K562 (cell line): ENCODE data around the gene PAXIP1. TPM values are rescaled to one million over a fixed set of nuclear protein-coding genes. Genes with fewer than 3 reads are reported as not detected.

ENCODE experiments used
- ATF7 ChIP-seq: fragments of 450-650 bp; IDR thresholded peaks from 2 replicates; pipeline ENCODE4 v1.7.1; 2014; ENCODE audit warnings: mild to moderate bottlenecking, moderate library complexity
- BRCA1 ChIP-seq, 2 experiments: fragments of 450-650 bp in 1 of 2; sonication (generic) in 1 of 2; formaldehyde crosslinking in 1 of 2; IDR thresholded peaks; 2 replicates each; pipeline versions ENCODE4 v1.5.0 to v1.6.1; 2017 to 2020; ENCODE audit warnings: mild to moderate bottlenecking in 1 of 2, missing genetic modification reagents in 1 of 2
- CC2D1A ChIP-seq: fragments of 450-650 bp; IDR thresholded peaks from 2 replicates; pipeline ENCODE4 v1.6.1; 2017; ENCODE audit warnings: mild to moderate bottlenecking
- CSDE1 ChIP-seq, 2 experiments: fragments of 450-650 bp; IDR thresholded peaks; 2 replicates each; pipeline ENCODE4 v1.6.1; 2016; ENCODE audit warnings: mild to moderate bottlenecking in 1 of 2
- EP300 ChIP-seq: IDR thresholded peaks from 2 replicates; pipeline ENCODE4 v1.6.1; 2012; ENCODE audit warnings: low read length, improper control_type of control experiment
- FOXP1 ChIP-seq: sonication (generic); formaldehyde crosslinking; IDR thresholded peaks from 2 replicates; pipeline ENCODE4 v1.8.0; 2022; ENCODE audit warnings: mild to moderate bottlenecking, missing genetic modification reagents
- HNRNPK ChIP-seq: fragments of 200-400 bp; formaldehyde crosslinking; IDR thresholded peaks from one replicate; pipeline ENCODE4 v1.6.1; 2018; ENCODE audit warnings: mild to moderate bottlenecking, low read depth, low read length; ENCODE audit not compliant: poor library complexity, severe bottlenecking
- ILK ChIP-seq: fragments of 450-650 bp; IDR thresholded peaks from 2 replicates; pipeline ENCODE4 v1.6.1; 2016; ENCODE audit warnings: missing genetic modification characterization, low read depth, mild to moderate bottlenecking, missing compliant biosample characterization, moderate library complexity, borderline replicate concordance
- KAT7 ChIP-seq: sonication (generic); formaldehyde crosslinking; IDR thresholded peaks from 2 replicates; pipeline ENCODE4 v1.8.0; 2022; ENCODE audit warnings: missing genetic modification reagents, mild to moderate bottlenecking, borderline replicate concordance
- MCM2 ChIP-seq: fragments of 450-650 bp; IDR thresholded peaks from 2 replicates; pipeline ENCODE4 v1.6.1; 2017; ENCODE audit warnings: low read depth, mild to moderate bottlenecking
- MNT ChIP-seq, 2 experiments: fragments of 450-650 bp; conservative IDR thresholded peaks; 2 replicates each; pipeline ENCODE4 v1.6.1; 2017; ENCODE audit warnings: mild to moderate bottlenecking in 2 of 2, moderate library complexity in 2 of 2
- MYC ChIP-seq, 2 experiments: fragments of 250-450 bp in 1 of 2; sonication (Bioruptor Pico) in 1 of 2; IDR thresholded peaks; 2 replicates each; pipeline versions ENCODE4 v1.5.1 to v1.6.1; 2012 to 2021; ENCODE audit warnings: low read depth in 2 of 2, borderline replicate concordance in 1 of 2, improper control_type of control experiment in 1 of 2, low read length in 1 of 2, mild to moderate bottlenecking in 1 of 2, moderate library complexity in 1 of 2
- NELFE ChIP-seq: IDR thresholded peaks from 2 replicates; pipeline ENCODE4 v1.6.1; 2011; ENCODE audit warnings: mild to moderate bottlenecking; ENCODE audit not compliant: insufficient read depth, insufficient read length
- NFIX ChIP-seq: fragments of 250-450 bp; sonication (Bioruptor Pico); IDR thresholded peaks from 2 replicates; pipeline ENCODE4 v1.4.0; 2020; ENCODE audit warnings: low read depth, mild to moderate bottlenecking, moderate library complexity
- PHB ChIP-seq: fragments of 250-450 bp; sonication (Bioruptor Pico); IDR thresholded peaks from 2 replicates; pipeline ENCODE4 v1.5.0; 2021
- PHF21A ChIP-seq: fragments of 450-650 bp; IDR thresholded peaks from 2 replicates; pipeline ENCODE4 v1.6.1; 2017; ENCODE audit warnings: low read depth, borderline replicate concordance
- POLR2AphosphoS2 ChIP-seq: IDR thresholded peaks from 2 replicates; pipeline ENCODE4 v1.6.1; 2012; ENCODE audit warnings: low read length, improper control_type of control experiment
- POLR3G ChIP-seq: IDR thresholded peaks from 2 replicates; pipeline ENCODE4 v1.6.1; 2011; ENCODE audit not compliant: insufficient read length, insufficient replicate concordance; ENCODE audit errors: extremely low read depth
- SMAD4 ChIP-seq: fragments of 250-450 bp; sonication (Bioruptor Pico); conservative IDR thresholded peaks from 2 replicates; pipeline ENCODE4 v1.8.0; 2021; ENCODE audit warnings: inconsistent platforms, mild to moderate bottlenecking, moderate library complexity
- SNAPC5 ChIP-seq: fragments of 250-450 bp; sonication (Bioruptor Pico); IDR thresholded peaks from 2 replicates; pipeline ENCODE4 v1.8.0; 2021; ENCODE audit warnings: moderate library complexity, mild to moderate bottlenecking, inconsistent platforms
- TAF7 ChIP-seq: fragments of 450-650 bp; IDR thresholded peaks from 2 replicates; pipeline ENCODE4 v1.6.1; 2016; ENCODE audit warnings: missing genetic modification characterization, missing compliant biosample characterization
- ZBTB7A ChIP-seq: IDR thresholded peaks from 2 replicates; pipeline ENCODE4 v1.6.1; 2011; ENCODE audit warnings: low read depth, mild to moderate bottlenecking, low read length, moderate library complexity, borderline replicate concordance; ENCODE audit not compliant: control insufficient read depth
- ZC3H11A ChIP-seq: IDR thresholded peaks from 2 replicates; pipeline ENCODE4 v1.6.1; 2012; ENCODE audit warnings: low read depth, low read length, improper control_type of control experiment
- ZNF263 ChIP-seq: sonication (generic); formaldehyde crosslinking; IDR thresholded peaks from 2 replicates; pipeline ENCODE4 v1.8.0; 2022; ENCODE audit warnings: mild to moderate bottlenecking, missing genetic modification reagents, borderline replicate concordance
- ZNF311 ChIP-seq: fragments of 250-450 bp; sonication (Bioruptor Pico); IDR thresholded peaks from 2 replicates; pipeline ENCODE4 v1.4.0; 2020; ENCODE audit warnings: mild to moderate bottlenecking, moderate library complexity
- ZNF384 ChIP-seq: IDR thresholded peaks from 2 replicates; pipeline ENCODE4 v1.6.1; 2012; ENCODE audit warnings: low read depth, low read length, improper control_type of control experiment
- polyA plus RNA-seq, 8 experiments: library from polyadenylated mRNA; depleted of rRNA in 4 of 8; stranded (reverse) in 5 of 8; unstranded in 3 of 8; fragments of >200 nt; fragmentation: Nextera tagmentation in 2 of 8; fragmentation: Illumina TruSeq in 1 of 8; extraction: Ambion mirVana in 2 of 8; extraction: Trizol in 1 of 8; gene quantifications; 2 replicates each; pipeline versions ENCODE4 v1.2.1 to v1.2.3, GENCODE V29; 2011 to 2014; ENCODE audit warnings: inconsistent platforms in 1 of 8, missing spikeins in 1 of 8
- total RNA-seq, 7 experiments: library from RNA; depleted of rRNA in 6 of 7; stranded (reverse); fragments of >200 nt in 6 of 7; fragmentation: Illumina TruSeq in 2 of 7; extraction: Trizol in 2 of 7; gene quantifications; 2 replicates each; pipeline versions ENCODE4 v1.2.1 to v1.2.3, GENCODE V29; 2011 to 2021; ENCODE audit warnings: low replicate concordance in 1 of 7
- TF ChIP-seq, protein P1 (sequence below): fragments of 450-650 bp; formaldehyde crosslinking; IDR thresholded peaks from 2 replicates; pipeline ENCODE4 v1.4.0; 2020; ENCODE audit warnings: mild to moderate bottlenecking, moderate library complexity
- TF ChIP-seq, protein P2 (sequence below): sonication (generic); formaldehyde crosslinking; IDR thresholded peaks from 2 replicates; pipeline ENCODE4 v1.8.1; 2023; ENCODE audit warnings: mild to moderate bottlenecking, missing genetic modification reagents

PAXIP1 gene
- total and polyA plus RNA-seq, 9 of the 15 experiments (the other 6 are each of a cell fraction or from before 2014, with no cell fraction given): 9.7 to 37.9 (median 28.4) TPM

GRCh38 chr7:155003092-155003375, at the start of gene PAXIP1 (continued):
- TF ChIP-seq NELFE (no peak), TAF7 (tag) (no peak), PHF21A (no peak), NFIX (CRISPR knock-in tag) (no peak), POLR2AphosphoS2 (no peak), ZNF384 (no peak), ZNF263 (CRISPR knock-in tag) (no peak; the same call in 1 of the 2 replicates), PHB (no peak), POLR3G (no peak), KAT7 (no peak), HNRNPK (no peak), ILK (no peak), MCM2 (no peak), CC2D1A (no peak), MNT (conservative IDR thresholded peaks at IDR 0.05) (peak in 1 of 2 experiments; percentile 13; a peak in 2 of 4 replicates), SNAPC5 (CRISPR knock-in tag) (no peak), CSDE1 (IDR thresholded peaks at IDR 0.05) (no peak), EP300 (0 out of 2 replicates have a peak, but pooled peaks have one; percentile 16), FOXP1 (CRISPR knock-in tag) (no peak), ZC3H11A (no peak), SMAD4 (peak; percentile 65), ZBTB7A (no peak), ATF7 (peak; percentile 100), ZNF311 (CRISPR knock-in tag) (no peak), MYC (IDR thresholded peaks at IDR 0.05; ENCODE audit: low read depth, low read length) (no peak), MYC (CRISPR knock-in tag; IDR thresholded peaks at IDR 0.05; ENCODE audit: borderline replicate concordance, low read depth) (no peak), BRCA1 (IDR thresholded peaks at IDR 0.05) (no peak), BRCA1 (CRISPR knock-in tag; IDR thresholded peaks at IDR 0.05) (no peak)
- TF ChIP-seq, protein P1, sequence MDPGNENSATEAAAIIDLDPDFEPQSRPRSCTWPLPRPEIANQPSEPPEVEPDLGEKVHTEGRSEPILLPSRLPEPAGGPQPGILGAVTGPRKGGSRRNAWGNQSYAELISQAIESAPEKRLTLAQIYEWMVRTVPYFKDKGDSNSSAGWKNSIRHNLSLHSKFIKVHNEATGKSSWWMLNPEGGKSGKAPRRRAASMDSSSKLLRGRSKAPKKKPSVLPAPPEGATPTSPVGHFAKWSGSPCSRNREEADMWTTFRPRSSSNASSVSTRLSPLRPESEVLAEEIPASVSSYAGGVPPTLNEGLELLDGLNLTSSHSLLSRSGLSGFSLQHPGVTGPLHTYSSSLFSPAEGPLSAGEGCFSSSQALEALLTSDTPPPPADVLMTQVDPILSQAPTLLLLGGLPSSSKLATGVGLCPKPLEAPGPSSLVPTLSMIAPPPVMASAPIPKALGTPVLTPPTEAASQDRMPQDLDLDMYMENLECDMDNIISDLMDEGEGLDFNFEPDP (CRISPR knock-in tag): peak; percentile 74; the same call in 1 of the 2 replicates
- TF ChIP-seq, protein P2, sequence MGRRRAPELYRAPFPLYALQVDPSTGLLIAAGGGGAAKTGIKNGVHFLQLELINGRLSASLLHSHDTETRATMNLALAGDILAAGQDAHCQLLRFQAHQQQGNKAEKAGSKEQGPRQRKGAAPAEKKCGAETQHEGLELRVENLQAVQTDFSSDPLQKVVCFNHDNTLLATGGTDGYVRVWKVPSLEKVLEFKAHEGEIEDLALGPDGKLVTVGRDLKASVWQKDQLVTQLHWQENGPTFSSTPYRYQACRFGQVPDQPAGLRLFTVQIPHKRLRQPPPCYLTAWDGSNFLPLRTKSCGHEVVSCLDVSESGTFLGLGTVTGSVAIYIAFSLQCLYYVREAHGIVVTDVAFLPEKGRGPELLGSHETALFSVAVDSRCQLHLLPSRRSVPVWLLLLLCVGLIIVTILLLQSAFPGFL (CRISPR knock-in tag): no peak
